Stomach (tissue), 9 donors: ENCODE data around the gene RECQL5. TPM values are rescaled to one million over a fixed set of nuclear protein-coding genes. Genes with fewer than 3 reads are reported as not detected.
"Not testable (repeated sequence)": the region's sequence is repeated elsewhere in the genome, so short reads cannot be mapped to it uniquely, and the experiment has no call there.

Experiments
- DNase-seq, 2 donors: peaks; one replicate each; pipeline versions ENCODE4 v3.0.0 to v3.0.0-alpha.2; 2013 to 2019
- H3K27ac ChIP-seq, 5 donors: fragments of 200-600 bp in 4 of 5; sonication (generic) in 4 of 5; one replicate each; pipeline ENCODE4 v1.5.1; 2013 to 2019; ENCODE audit warnings: mild to moderate bottlenecking in 1 of 5, moderate library complexity in 1 of 5
- H3K27me3 ChIP-seq, 3 donors: fragments of 200-600 bp; sonication (generic); one replicate each; pipeline ENCODE4 v1.5.1; 2017 to 2019; ENCODE audit warnings: mixed run types in 1 of 3
- H3K36me3 ChIP-seq, 4 donors: fragments of 200-600 bp; sonication (generic); 1 replicate in 3 of 4; 2 replicates in 1 of 4; pipeline ENCODE4 v1.5.1; 2016 to 2019
- H3K4me1 ChIP-seq, 4 donors: fragments of 200-600 bp; sonication (generic); one replicate each; pipeline ENCODE4 v1.5.1; 2016 to 2019
- H3K4me3 ChIP-seq, 4 donors: fragments of 200-600 bp; sonication (generic) in 3 of 4; one replicate each; pipeline ENCODE4 v1.5.1; 2016 to 2019; ENCODE audit warnings: mild to moderate bottlenecking in 1 of 4
- H3K9me3 ChIP-seq, 4 donors: fragments of 200-600 bp; sonication (generic); one replicate each; pipeline ENCODE4 v1.5.1; 2016 to 2019
- EP300 ChIP-seq: sonication (generic); formaldehyde crosslinking; IDR thresholded peaks from one replicate; pipeline ENCODE4 v1.6.1; 2017; ENCODE audit warnings: antibody characterized with exemption
- POLR2A ChIP-seq, 4 donors: fragments of 450-650 bp; IDR thresholded peaks; one replicate each; pipeline ENCODE4 v1.6.1; 2016; ENCODE audit warnings: antibody characterized with exemption in 4 of 4, control low read depth in 2 of 4, mild to moderate bottlenecking in 1 of 4, moderate library complexity in 1 of 4
- POLR2AphosphoS5 ChIP-seq, 3 donors: sonication (generic); formaldehyde crosslinking; IDR thresholded peaks; one replicate each; pipeline ENCODE4 v1.6.1; 2016; ENCODE audit warnings: antibody characterized with exemption in 3 of 3
- WGBS, 5 donors: extraction: QIAGEN DNeasy Blood & Tissue Kit in 3 of 5; methylation state at CpG; one replicate each; pipeline versions ENCODE4 v1.1.5 to v1.1.7; 2013 to 2018; 5-methylcytosine and 5-hydroxymethylcytosine counted together
- intact Hi-C: fragments of 100-400 bp; cut with DNase I; formaldehyde crosslinking; loops from one replicate; pipeline ENCODE4 v1.15.1; 2023; ENCODE audit warnings: low total_unique reads
- polyA plus RNA-seq, 3 donors: library from polyadenylated mRNA; stranded (reverse); fragments of 200-250 nt; gene quantifications; one replicate each; pipeline ENCODE4 v1.2.3, GENCODE V29; 2013
- total RNA-seq, 5 donors: library from RNA; depleted of rRNA; stranded (reverse); fragments of >200 nt; gene quantifications; one replicate each; pipeline versions ENCODE4 v1.1.0 to v1.2.3, GENCODE V29; 2014 to 2016
- TF ChIP-seq, protein P1 (sequence below), 7 experiments: fragments of 450-650 bp in 4 of 7; fragments of 200-600 bp in 3 of 7; sonication (generic) in 3 of 7; IDR thresholded peaks; one replicate each; pipeline ENCODE4 v1.5.1; 2016 to 2019; ENCODE audit warnings: antibody characterized with exemption in 7 of 7, control low read depth in 2 of 7, mild to moderate bottlenecking in 1 of 7
- donor health status: healthy with polysubstance abuse.
- donor health status: Bipolar disorder and iron deficiency.
- donor health status: healthy.

Gene RECQL5
- total and polyA plus RNA-seq, 8 donors: 21.4 to 229 (median 48.7) TPM

DNA sequence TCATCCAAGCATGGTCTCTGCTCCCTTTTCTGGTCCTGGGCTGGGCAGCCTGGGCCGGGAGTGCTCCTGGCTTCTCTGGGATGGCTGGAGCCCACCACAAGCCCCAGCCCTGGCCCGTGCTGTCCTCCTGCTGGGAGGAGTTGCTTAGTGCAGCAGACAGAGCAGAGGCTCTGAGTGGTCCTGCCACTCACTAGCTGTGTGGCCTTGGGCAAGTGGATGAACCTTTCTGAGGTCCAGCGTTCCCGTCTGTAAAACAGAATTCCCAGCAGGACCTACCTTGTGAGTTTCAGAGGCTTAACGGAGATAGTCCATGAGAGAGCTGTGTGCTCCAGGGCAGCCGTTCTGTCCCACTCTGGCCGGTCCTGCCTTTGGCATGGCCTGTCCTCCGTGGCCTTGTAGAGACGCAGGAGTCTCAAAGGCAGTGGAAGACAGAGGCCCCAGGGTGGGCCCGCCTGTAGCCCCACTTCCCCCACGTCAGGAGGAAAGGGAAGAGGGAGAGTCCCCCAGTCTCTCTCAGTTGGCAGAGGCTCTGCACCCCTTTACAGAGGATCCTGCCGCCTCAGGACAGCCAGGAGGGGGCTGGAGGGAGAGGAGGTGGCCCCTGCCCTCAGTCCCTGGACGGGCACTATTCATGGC lies 71.6 kb downstream of the RECQL5 start:
- intact Hi-C loops: loop anchor here (10.0 kb wide), 1 partner anchor 171 kb away; no protein-coding TSS in a partner anchor
- Histone ChIP-seq H3K36me3 (peaks cover 0 to 7% (median 4%) of the 10 kb centered on the region in 4 donors), H3K27ac (no peak overlapping the region), H3K4me1 (peaks cover 0 to 7% (median under 1%) of the 10 kb centered on the region in 4 donors), H3K9me3 (no peaks in the 10 kb centered on the region), H3K4me3 (no peak overlapping the region), H3K27me3 (no peaks in the 10 kb centered on the region)
- 76 to 86% (median 79%) methylated on average over 10 to 13 of the region's 13 CpGs for WGBS, 5 donors
- TF ChIP-seq POLR2AphosphoS5 (IDR thresholded peaks at IDR 0.05): no peak
- no peak for TF ChIP-seq POLR2A (IDR thresholded peaks at IDR 0.05)
- no peak for TF ChIP-seq EP300
- TF ChIP-seq, protein P1, sequence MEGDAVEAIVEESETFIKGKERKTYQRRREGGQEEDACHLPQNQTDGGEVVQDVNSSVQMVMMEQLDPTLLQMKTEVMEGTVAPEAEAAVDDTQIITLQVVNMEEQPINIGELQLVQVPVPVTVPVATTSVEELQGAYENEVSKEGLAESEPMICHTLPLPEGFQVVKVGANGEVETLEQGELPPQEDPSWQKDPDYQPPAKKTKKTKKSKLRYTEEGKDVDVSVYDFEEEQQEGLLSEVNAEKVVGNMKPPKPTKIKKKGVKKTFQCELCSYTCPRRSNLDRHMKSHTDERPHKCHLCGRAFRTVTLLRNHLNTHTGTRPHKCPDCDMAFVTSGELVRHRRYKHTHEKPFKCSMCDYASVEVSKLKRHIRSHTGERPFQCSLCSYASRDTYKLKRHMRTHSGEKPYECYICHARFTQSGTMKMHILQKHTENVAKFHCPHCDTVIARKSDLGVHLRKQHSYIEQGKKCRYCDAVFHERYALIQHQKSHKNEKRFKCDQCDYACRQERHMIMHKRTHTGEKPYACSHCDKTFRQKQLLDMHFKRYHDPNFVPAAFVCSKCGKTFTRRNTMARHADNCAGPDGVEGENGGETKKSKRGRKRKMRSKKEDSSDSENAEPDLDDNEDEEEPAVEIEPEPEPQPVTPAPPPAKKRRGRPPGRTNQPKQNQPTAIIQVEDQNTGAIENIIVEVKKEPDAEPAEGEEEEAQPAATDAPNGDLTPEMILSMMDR (IDR thresholded peaks at IDR 0.05): no peak
- peak in 1 of 2 donors; percentile 5 for DNase-seq

DNA sequence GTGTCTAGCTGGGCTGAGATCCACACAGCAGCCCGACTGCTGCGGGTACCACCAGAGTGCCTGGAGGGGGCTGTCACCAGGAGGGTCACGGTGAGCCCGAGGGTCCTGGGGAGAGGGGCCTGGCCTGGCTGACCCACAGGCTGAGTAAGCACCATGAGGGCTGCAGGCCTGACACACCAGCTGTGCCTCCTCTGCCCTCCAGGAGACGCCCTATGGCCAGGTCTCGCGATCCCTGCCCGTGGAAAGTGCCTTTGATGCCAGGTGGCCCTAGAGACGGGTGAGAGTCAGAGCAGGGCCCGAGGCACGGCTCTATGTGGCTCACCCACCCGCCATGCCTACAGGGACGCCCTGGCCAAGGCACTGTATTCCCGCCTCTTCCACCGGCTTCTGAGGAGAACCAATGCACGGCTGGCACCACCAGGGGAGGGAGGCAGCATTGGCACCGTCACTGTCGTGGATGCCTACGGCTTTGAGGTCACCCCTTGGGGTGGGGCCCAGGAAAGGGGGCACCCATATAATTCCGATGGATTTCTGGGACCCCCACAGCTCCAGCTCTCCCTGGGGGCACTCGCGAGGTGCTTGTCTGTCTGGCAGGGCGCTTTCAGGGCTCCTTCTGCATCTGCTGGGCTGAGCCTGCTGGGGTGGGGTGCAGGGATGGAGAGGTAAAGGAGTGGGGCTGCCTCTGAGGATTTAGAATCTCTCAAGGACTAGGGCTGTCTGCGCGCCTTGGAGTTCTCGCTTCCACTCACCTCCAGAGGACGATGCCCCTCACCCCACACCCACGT lies 72.3 kb downstream of the RECQL5 start:
- Histone ChIP-seq H3K36me3 (peaks cover 0 to 7% (median 4%) of the 10 kb centered on the region in 4 donors), H3K27ac (no peak overlapping the region), H3K4me1 (peaks cover 3 to 15% (median 7%) of the 10 kb centered on the region in 4 donors), H3K27me3 (no peaks in the 10 kb centered on the region), H3K9me3 (no peaks in the 10 kb centered on the region), H3K4me3 (no peak overlapping the region)
- intact Hi-C loops: loop anchor here (10.0 kb wide), 1 partner anchor 170 kb away; no protein-coding TSS in a partner anchor
- WGBS, 5 donors: 75 to 86% (median 82%) methylated on average over 26 to 28 of the region's 28 CpGs
- TF ChIP-seq POLR2A (IDR thresholded peaks at IDR 0.05) (no peak), POLR2AphosphoS5 (IDR thresholded peaks at IDR 0.05) (no peak), EP300 (no peak)
- TF ChIP-seq, protein P1 (IDR thresholded peaks at IDR 0.05): no peak
- peak in 1 of 2 donors; percentile 9 for DNase-seq

DNA sequence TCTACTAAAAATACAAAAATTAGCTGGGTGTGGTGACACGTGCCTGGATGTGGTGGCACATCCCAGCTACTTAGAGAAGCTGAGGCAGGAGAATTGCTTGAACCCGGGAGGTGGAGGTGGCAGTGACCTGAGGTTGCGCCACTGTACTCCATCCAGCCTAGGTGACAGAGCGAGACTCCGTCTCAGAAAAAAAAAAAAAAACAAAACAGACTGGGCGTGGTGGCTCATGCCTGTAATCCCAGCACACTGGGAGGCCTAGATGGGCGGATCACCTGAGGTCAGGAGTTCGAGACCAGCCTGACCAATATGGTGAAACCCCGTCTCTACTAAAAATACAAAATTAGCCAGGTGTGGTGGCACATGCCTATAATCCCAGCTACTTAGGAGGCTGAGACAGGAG lies 73.5 kb downstream of the RECQL5 start:
- H3K4me3 ChIP-seq, DNase-seq, H3K27me3 ChIP-seq, H3K36me3 ChIP-seq, H3K27ac ChIP-seq, H3K9me3 ChIP-seq: not testable (repeated sequence)
- intact Hi-C loops: loop anchor here (10.0 kb wide), 1 partner anchor 169 kb away; no protein-coding TSS in a partner anchor
- WGBS, 5 donors: 68 to 86% (median 79%) methylated on average over 9 of the region's 9 CpGs
- H3K4me1 ChIP-seq: peaks cover 12 to 24% (median 17%) of the 10 kb centered on the region in 4 donors

DNA sequence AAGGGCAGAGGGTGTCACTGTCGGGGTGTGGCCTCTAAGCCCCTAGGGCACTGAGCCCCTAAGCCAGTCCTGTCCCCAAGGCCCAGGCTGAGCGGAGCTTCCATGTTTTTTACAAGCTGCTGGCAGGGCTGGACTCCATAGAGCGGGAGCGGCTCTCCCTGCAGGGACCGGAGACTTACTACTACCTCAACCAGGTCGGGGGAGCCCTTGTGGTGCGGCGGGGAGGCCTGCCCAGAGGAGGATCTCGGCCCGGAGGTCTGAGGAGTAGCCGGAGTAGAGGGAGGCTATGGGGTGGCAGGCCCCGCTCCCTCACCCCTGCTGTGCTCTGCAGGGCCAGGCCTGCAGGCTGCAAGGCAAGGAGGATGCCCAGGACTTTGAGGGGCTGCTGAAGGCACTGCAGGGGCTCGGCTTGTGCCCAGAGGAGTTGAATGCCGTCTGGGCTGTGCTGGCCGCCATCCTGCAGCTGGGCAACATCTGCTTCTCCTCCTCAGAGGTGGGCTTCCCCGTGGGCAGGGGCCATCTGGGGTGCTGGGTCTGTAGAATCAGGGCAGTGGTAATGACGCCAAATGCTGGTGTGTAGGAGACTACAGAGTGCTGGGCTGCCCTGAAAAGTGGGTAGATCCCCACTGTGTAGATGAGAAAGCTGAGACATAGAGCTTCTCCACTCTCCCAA lies 74.5 kb downstream of the RECQL5 start:
- peak in 1 of 2 donors; percentile 10 for DNase-seq

DNA sequence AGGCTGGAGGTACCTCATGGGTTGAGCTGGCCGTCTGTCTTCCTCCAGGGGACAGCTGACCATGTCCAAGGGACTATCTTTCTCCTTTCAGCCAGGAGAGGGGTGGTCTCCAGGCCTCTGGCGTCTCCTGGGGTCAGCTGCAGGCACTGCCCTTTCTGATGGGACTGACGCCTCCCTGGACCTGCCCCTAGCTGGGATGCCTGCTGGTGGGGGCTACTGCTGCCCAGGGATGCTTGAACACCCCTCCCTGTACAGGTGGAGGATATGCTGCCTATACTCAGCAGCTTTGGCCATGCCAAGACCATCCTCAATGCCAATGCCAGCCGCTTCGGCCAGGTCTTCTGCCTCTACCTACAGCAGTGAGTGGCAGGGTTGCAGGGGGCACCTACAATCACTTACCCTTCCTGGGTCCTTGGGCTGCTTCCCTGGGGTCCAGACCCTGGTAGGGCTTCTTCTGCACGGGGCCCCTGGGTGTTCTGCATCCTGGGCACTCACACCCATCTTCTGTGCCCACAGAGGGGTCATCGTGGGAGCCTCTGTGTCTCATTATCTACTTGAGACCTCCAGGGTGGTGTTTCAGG lies 75.1 kb downstream of the RECQL5 start:
- intact Hi-C loops: loop anchor here (10.0 kb wide), 1 partner anchor 167 kb away; no protein-coding TSS in a partner anchor
- Histone ChIP-seq H3K36me3 (peaks cover 0 to 7% (median 4%) of the 10 kb centered on the region in 4 donors), H3K4me3 (no peak overlapping the region), H3K27me3 (no peaks in the 10 kb centered on the region), H3K27ac (no peak overlapping the region), H3K4me1 (peaks cover 24 to 40% (median 32%) of the 10 kb centered on the region in 4 donors), H3K9me3 (no peaks in the 10 kb centered on the region)
- peak in 1 of 2 donors; percentile 9 for DNase-seq
- TF ChIP-seq EP300 (no peak), POLR2AphosphoS5 (IDR thresholded peaks at IDR 0.05) (no peak)
- WGBS, 5 donors: 79 to 96% (median 86%) methylated on average over 5 to 7 of the region's 7 CpGs

More for the DNA sequence above, 74.5 kb downstream of the RECQL5 start:
- Histone ChIP-seq H3K9me3 (no peaks in the 10 kb centered on the region), H3K4me3 (no peak overlapping the region), H3K36me3 (peaks cover 0 to 7% (median 4%) of the 10 kb centered on the region in 4 donors), H3K27me3 (no peaks in the 10 kb centered on the region), H3K27ac (no peak overlapping the region), H3K4me1 (peaks cover 21 to 33% (median 26%) of the 10 kb centered on the region in 4 donors)
- TF ChIP-seq POLR2A (IDR thresholded peaks at IDR 0.05): no peak
- intact Hi-C loops: loop anchor here (10.0 kb wide), 1 partner anchor 168 kb away; no protein-coding TSS in a partner anchor
- WGBS, 5 donors: 87 to 94% (median 92%) methylated on average over 8 to 17 of the region's 17 CpGs
